HK-2 (cell line): Measurements from ENCODE around the gene TMEM179B.

Experiments used
- DNase-seq: peaks from one replicate; pipeline ENCODE4 v3.0.0-alpha.2; 2018; ENCODE audit not compliant: unreplicated experiment

TMEM179B gene

DNA sequence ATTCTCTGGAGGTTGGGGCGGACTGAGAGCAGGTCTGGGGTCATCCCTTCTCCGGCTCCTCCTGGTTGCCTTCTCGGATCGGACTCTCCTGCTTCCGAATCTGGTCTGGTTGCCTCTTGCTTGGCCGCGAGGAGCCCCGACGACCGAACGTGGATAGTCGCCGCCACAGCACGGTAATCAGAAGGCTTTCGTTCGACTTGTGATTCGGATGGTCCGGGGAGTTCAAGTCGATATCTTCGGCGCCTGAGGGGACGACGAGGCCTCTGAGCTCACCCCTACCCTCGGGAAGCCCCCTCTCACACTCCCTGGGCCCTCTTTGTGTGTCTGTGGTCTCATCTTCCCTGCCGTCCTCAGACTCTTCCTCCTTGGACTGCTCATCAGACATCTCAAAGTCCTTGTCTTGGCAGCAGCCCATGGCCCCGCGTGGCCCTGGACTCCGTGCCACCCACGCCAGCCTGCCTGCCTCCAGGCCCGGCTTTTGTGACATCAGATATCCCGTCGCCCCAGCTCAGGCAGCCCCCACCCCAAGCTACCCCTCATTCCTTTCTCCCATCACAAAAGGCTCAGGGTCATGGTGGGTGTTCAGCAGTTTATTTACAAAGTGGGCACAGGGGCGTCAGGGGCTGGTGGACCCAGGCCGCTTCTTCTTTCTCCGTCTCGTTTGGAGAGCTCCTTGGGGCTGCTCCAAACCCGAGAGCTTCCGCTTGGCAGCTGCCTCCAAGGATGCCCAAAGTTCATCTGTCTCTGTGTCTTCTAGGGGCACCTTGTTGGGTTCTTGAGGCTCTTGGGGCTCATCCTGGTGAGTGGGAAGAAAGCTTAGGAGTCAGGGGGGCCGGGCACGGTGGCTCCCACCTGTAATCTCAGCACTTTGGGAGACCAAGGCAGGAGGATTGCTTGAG lies 45.4 kb downstream of the TMEM179B start, which contains the start of gene TEX54:
Gene TEX54, minus strand, starts transcription at position 506 of the 899 bp plus-strand sequence.
- no peak for DNase-seq

DNA sequence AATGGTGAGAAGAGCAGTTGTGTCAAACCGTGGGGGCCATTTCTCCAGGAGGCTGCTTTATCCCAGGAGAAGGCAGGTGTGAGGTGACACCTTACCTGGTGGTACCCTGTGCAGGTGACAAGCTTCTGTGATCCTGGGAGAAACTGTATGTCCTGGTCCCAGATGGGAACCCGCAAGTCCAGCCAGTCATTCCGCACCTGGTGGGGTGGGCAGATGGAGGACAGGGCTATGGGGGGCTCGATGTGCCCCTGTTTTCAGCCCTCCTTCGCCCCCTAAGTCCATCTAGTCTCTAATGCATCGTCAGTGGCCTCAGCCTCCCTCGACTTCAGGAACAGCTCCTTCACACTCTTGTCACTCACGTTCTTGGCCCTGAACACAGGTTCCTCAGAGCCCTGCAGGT lies 48.1 kb downstream of the TMEM179B start:
- no peak for DNase-seq

DNA sequence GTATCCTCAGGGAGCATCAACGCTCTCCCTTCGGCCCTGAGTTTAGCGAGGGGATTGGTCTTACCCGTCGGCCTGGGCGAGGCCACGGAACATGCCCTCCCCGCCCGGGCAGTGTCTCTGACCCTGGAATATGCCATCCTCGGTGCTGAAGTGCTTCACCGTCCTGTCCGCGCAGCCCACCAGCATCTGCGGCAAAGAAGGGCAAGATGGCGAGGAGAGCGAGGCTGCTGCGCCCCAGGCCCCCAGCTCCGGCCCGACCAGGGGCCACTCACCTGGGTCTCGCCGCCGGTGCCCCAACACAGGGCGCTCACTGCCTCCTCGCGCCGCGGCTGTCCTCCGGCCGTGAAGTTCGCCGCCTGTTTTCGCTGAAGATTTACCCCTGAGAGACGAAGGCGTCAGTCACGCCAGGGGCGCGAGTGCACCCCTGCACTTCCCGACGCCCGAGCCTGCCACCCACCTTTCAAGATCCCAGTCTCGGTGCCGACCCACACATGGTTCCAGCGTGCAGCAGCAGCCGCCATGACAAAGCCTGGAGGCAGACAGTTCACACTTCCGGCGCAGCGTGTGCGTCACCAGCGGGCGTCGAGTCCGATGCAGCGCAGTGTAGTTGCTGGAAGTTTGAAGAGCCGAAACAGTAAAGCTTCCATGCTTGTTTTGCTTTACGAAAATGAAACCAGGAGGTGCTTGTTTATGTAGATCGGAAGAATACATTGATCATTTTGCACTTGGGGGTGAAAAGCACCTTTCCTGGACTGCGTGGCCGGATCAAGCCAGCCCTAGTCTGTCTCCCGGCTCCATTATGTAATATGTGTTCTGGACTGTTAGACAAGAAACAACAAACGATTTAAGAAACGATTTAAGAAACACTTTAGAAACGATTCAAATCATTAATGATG lies 52.1 kb downstream of the TMEM179B start, which contains the start of gene WDR74:
Gene WDR74, minus strand, starts transcription at position 541 of the 896 bp plus-strand sequence. Its CDS starts 20 bp downstream, at position 521.
- peak; percentile 76 for DNase-seq
